Colonic mucosa (tissue), 4 donors: ENCODE results near the gene WDR53. TPM values are rescaled to one million over a fixed set of nuclear protein-coding genes. Genes with fewer than 3 reads are reported as not detected.

Experiments
- DNase-seq: peaks from one replicate; pipeline ENCODE4 v3.0.0-alpha.2; 2020
- H3K27ac ChIP-seq: fragments of 200-600 bp; one replicate; pipeline ENCODE4 v1.8.0; 2021
- H3K27me3 ChIP-seq: fragments of 200-600 bp; one replicate; pipeline ENCODE4 v1.8.0; 2021
- H3K36me3 ChIP-seq: fragments of 200-600 bp; one replicate; pipeline ENCODE4 v1.8.0; 2021
- H3K4me1 ChIP-seq: fragments of 200-600 bp; one replicate; pipeline ENCODE4 v1.8.0; 2021; ENCODE audit warnings: mild to moderate bottlenecking
- H3K4me3 ChIP-seq: fragments of 200-600 bp; one replicate; pipeline ENCODE4 v1.8.0; 2021
- H3K9ac ChIP-seq, 2 donors: one replicate each; pipeline ENCODE4 v1.7.0; 2013; ENCODE audit warnings: control low read depth in 2 of 2, low read depth in 2 of 2, low read length in 2 of 2
- H3K9me3 ChIP-seq: fragments of 200-600 bp; one replicate; pipeline ENCODE4 v1.8.0; 2021
- CTCF ChIP-seq: fragments of 200-600 bp; IDR thresholded peaks from one replicate; pipeline ENCODE4 v1.8.0; 2022; ENCODE audit warnings: antibody characterized with exemption, mild to moderate bottlenecking
- intact Hi-C: fragments of 100-400 bp; cut with DNase I; formaldehyde crosslinking; loops from one replicate; pipeline ENCODE4 v1.14.1; 2022
- total RNA-seq, 2 donors: library from RNA; stranded (reverse); fragmentation: NEBNext Ultra II Directional in 1 of 2; extraction: Animal tissue kit (Norgen Biotek cat#: 25700) in 1 of 2; gene quantifications; one replicate each; pipeline ENCODE4 v1.2.1, GENCODE V29; 2021
- donor health status: healthy.
- donor health status: DM: no; HTN: no; CAD: no.
- donor health status: DM: no; HTN: no; CAD: no.

The WDR53 gene
- total RNA-seq, 2 donors from 2014 or later, result 8.0 to 11.7 TPM

DNA sequence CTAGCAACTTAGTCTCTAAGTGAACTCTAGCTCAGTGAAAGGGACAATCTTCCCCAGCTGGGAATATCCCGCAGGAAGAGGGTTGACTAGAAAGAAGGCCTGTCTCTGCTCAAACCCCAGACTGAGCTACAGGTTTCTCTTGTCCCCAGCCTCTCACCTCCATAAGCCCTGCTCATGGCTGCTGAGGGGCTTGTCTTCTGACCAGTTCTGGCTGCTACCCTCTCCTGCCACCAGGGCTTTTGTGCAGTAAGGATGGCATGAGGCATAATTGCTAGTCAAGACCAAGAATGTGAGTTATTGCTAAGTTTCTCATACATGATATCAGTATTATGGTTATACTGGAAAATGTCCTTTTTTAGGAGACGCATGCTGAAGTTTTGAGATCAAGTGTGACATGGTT lies 21.3 kb downstream of the WDR53 start:
- Histone ChIP-seq H3K9me3 (no peaks in the 10 kb centered on the region), H3K27me3 (no peaks in the 10 kb centered on the region), H3K4me3 (no peak overlapping the region), H3K9ac (no peak overlapping the region), H3K27ac (no peak overlapping the region), H3K4me1 (no peaks in the 10 kb centered on the region), H3K36me3 (no peaks in the 10 kb centered on the region)
- no peak for DNase-seq
- no peak for TF ChIP-seq CTCF
- intact Hi-C loops, result no loop called here

DNA sequence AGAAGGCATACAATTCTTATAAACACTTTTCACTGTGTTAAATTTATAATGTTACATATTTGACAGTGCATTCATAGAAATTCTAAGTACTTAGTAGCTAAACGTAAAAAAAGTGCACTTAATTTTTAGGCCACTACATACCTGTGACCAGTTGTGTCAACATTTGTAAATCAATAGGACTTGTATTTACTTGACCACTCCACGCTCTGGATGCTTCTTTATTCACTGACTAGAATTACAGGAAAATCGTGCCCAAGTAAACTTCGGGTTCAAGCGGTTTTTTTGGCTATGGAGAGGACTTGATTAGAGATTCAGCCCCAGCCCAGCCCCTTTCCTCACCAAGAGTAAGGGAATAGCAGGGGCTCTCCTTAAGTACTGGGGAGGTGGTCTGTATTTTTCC lies 21.8 kb downstream of the WDR53 start:
- H3K36me3 ChIP-seq, result no peaks in the 10 kb centered on the region
- no peak overlapping the region for H3K9ac ChIP-seq
- H3K4me1 ChIP-seq, result no peaks in the 10 kb centered on the region
- intact Hi-C loops, result no loop called here
- H3K27ac ChIP-seq, result no peak overlapping the region
- TF ChIP-seq CTCF, result no peak
- H3K4me3 ChIP-seq, result no peak overlapping the region
- H3K27me3 ChIP-seq, result no peaks in the 10 kb centered on the region
- H3K9me3 ChIP-seq, result no peaks in the 10 kb centered on the region
- DNase-seq, result no peak

GRCh38 chr3:196544491-196544992 lies 23.8 kb downstream of the WDR53 start:
- TF ChIP-seq CTCF, result no peak
- H3K36me3 ChIP-seq, result no peaks in the 10 kb centered on the region
- H3K9ac ChIP-seq, result no peak overlapping the region
- intact Hi-C loops, result no loop called here
- H3K27ac ChIP-seq, result no peak overlapping the region
- no peak overlapping the region for H3K4me3 ChIP-seq
- no peaks in the 10 kb centered on the region for H3K27me3 ChIP-seq
- H3K4me1 ChIP-seq, result no peaks in the 10 kb centered on the region
- no peaks in the 10 kb centered on the region for H3K9me3 ChIP-seq
- no peak for DNase-seq

GRCh38 chr3:196541684-196542445 lies 26.5 kb downstream of the WDR53 start:
- intact Hi-C loops, result no loop called here
- Histone ChIP-seq H3K4me1 (no peaks in the 10 kb centered on the region), H3K36me3 (no peaks in the 10 kb centered on the region), H3K27ac (no peak overlapping the region), H3K4me3 (no peak overlapping the region), H3K9me3 (no peaks in the 10 kb centered on the region), H3K9ac (no peak overlapping the region), H3K27me3 (no peaks in the 10 kb centered on the region)
- no peak for DNase-seq
- no peak for TF ChIP-seq CTCF

GRCh38 chr3:196537319-196537984 lies 30.9 kb downstream of the WDR53 start:
- Histone ChIP-seq H3K36me3 (no peaks in the 10 kb centered on the region), H3K27ac (no peak overlapping the region), H3K9me3 (no peaks in the 10 kb centered on the region), H3K9ac (no peak overlapping the region), H3K27me3 (no peaks in the 10 kb centered on the region), H3K4me3 (no peak overlapping the region), H3K4me1 (no peaks in the 10 kb centered on the region)
- peak; percentile 58 for DNase-seq
- intact Hi-C loops, result no loop called here
- peak; percentile 40 for TF ChIP-seq CTCF
